IMR-90 (cell line): ENCODE measurements around the gene GABBR2. TPM values are rescaled to one million over a fixed set of nuclear protein-coding genes. Genes with fewer than 3 reads are reported as not detected.

Experiments used
- ATAC-seq: fragments of 200-7000 bp; cut with Tn5 transposase; 2 replicates; pipeline ENCODE4 v1.9.1; 2020; ENCODE audit warnings: low read depth, mild to moderate bottlenecking, moderate library complexity
- BruUV-seq: library from RNA; stranded (reverse); fragments of 400-500 nt; replicated peaks from 2 replicates; lab custom pipeline; 2021; lab: Mats Ljungman, UMichigan
- CTCF ChIA-PET: fragments of 300-600 bp; formaldehyde crosslinking; extraction: SDS; loops from one replicate; lab custom pipeline; 2021; ENCODE audit warnings: antibody characterized with exemption; lab: Yijun Ruan, JAX
- POLR2A ChIA-PET: fragments of 300-600 bp; sonication (Branson Sonifier 250); formaldehyde crosslinking; loops from one replicate; lab custom pipeline; 2022; ENCODE audit warnings: antibody characterized with exemption; ENCODE audit not compliant: unreplicated experiment; lab: Charles Lee
- DNase-seq: peaks from one replicate; pipeline ENCODE4 v3.0.0; 2013
- H2AFZ ChIP-seq: replicated peaks from 2 replicates; pipeline ENCODE3; 2013; ENCODE audit warnings: low read length, mild to moderate bottlenecking; ENCODE audit not compliant: poor library complexity
- H2AK5ac ChIP-seq: 2 replicates; pipeline ENCODE4 v1.6.1; 2013; ENCODE audit warnings: low read depth, low read length, inconsistent platforms
- H2AK9ac ChIP-seq: replicated peaks from 2 replicates; pipeline ENCODE3; 2013; ENCODE audit warnings: mild to moderate bottlenecking, low read depth, low read length, moderate library complexity; ENCODE audit not compliant: poor library complexity
- H2BK120ac ChIP-seq: 2 replicates; pipeline ENCODE4 v1.6.1; 2013; ENCODE audit warnings: low read depth, low read length, inconsistent platforms
- H2BK15ac ChIP-seq: 3 replicates; pipeline ENCODE4 v1.6.1; 2013; ENCODE audit warnings: low read depth, low read length, inconsistent platforms
- H2BK20ac ChIP-seq: 2 replicates; pipeline ENCODE4 v1.6.1; 2013; ENCODE audit warnings: low read depth, mild to moderate bottlenecking, inconsistent platforms, low read length, moderate library complexity
- H2BK5ac ChIP-seq: 2 replicates; pipeline ENCODE4 v1.6.1; 2013; ENCODE audit warnings: mild to moderate bottlenecking, low read depth, low read length, inconsistent platforms; ENCODE audit not compliant: poor library complexity, severe bottlenecking
- H3K14ac ChIP-seq: replicated peaks from 2 replicates; pipeline ENCODE4 v1.6.1; 2013; ENCODE audit warnings: low read depth, low read length, inconsistent platforms
- H3K18ac ChIP-seq: 2 replicates; pipeline ENCODE4 v1.6.1; 2013; ENCODE audit warnings: low read depth, low read length, control low read depth
- H3K23ac ChIP-seq: 2 replicates; pipeline ENCODE4 v1.6.1; 2013; ENCODE audit warnings: low read depth, low read length, inconsistent platforms
- H3K27ac ChIP-seq: 2 replicates; pipeline ENCODE4 v1.5.1; 2013; ENCODE audit warnings: mild to moderate bottlenecking, control low read depth, low read length; ENCODE audit not compliant: insufficient read depth
- H3K27me3 ChIP-seq: 2 replicates; pipeline ENCODE4 v1.6.1; 2013; ENCODE audit warnings: low read length; ENCODE audit not compliant: control insufficient read depth, insufficient read depth
- H3K36me3 ChIP-seq: 2 replicates; pipeline ENCODE4 v1.6.1; 2013; ENCODE audit warnings: low read length, mixed read lengths; ENCODE audit not compliant: control insufficient read depth, insufficient read depth
- H3K4ac ChIP-seq: 2 replicates; pipeline ENCODE4 v1.6.1; 2013; ENCODE audit warnings: low read depth, low read length, inconsistent platforms
- H3K4me1 ChIP-seq: 2 replicates; pipeline ENCODE4 v1.6.1; 2013; ENCODE audit warnings: low read length, mixed read lengths; ENCODE audit not compliant: control insufficient read depth, insufficient read depth
- H3K4me2 ChIP-seq: 2 replicates; pipeline ENCODE4 v1.6.1; 2013; ENCODE audit warnings: low read depth, mild to moderate bottlenecking, control low read depth, low read length, moderate library complexity
- H3K4me3 ChIP-seq: 2 replicates; pipeline ENCODE4 v1.5.1; 2013; ENCODE audit warnings: low read depth, mild to moderate bottlenecking, control low read depth, low read length, moderate library complexity; ENCODE audit not compliant: insufficient read depth
- H3K56ac ChIP-seq: 2 replicates; pipeline ENCODE4 v1.6.1; 2013; ENCODE audit warnings: low read length, inconsistent platforms; ENCODE audit not compliant: insufficient read depth; ENCODE audit errors: extremely low read depth
- H3K79me1 ChIP-seq, 2 experiments: 2 replicates each; pipeline ENCODE4 v1.6.1; 2013; ENCODE audit warnings: low read length in 2 of 2, inconsistent platforms in 1 of 2, low read depth in 1 of 2
- H3K9ac ChIP-seq: 2 replicates; pipeline ENCODE4 v1.6.1; 2013; ENCODE audit warnings: low read depth, low read length, control low read depth
- H3K9me1 ChIP-seq: 2 replicates; pipeline ENCODE4 v1.6.1; 2013; ENCODE audit warnings: low read length, inconsistent platforms; ENCODE audit not compliant: insufficient read depth
- H3K9me3 ChIP-seq: 2 replicates; pipeline ENCODE4 v1.6.1; 2013; ENCODE audit warnings: low read length; ENCODE audit not compliant: control insufficient read depth, insufficient read depth
- H4K20me1 ChIP-seq: 2 replicates; pipeline ENCODE4 v1.6.1; 2013; ENCODE audit warnings: low read length, inconsistent platforms; ENCODE audit not compliant: insufficient read depth
- H4K5ac ChIP-seq: 2 replicates; pipeline ENCODE4 v1.6.1; 2013; ENCODE audit warnings: mild to moderate bottlenecking, low read depth, low read length, control low read depth
- H4K8ac ChIP-seq, 2 experiments: 2 replicates each; pipeline ENCODE4 v1.6.1; 2013; ENCODE audit warnings: low read depth in 2 of 2, low read length in 2 of 2, control low read depth in 1 of 2, inconsistent platforms in 1 of 2
- H4K91ac ChIP-seq: 2 replicates; pipeline ENCODE4 v1.6.1; 2013; ENCODE audit warnings: low read depth, low read length, inconsistent platforms; ENCODE audit not compliant: insufficient read depth
- BHLHE40 ChIP-seq: fragments of 150-350 bp; IDR thresholded peaks from 2 replicates; pipeline ENCODE4 v1.6.1; 2016; ENCODE audit warnings: mild to moderate bottlenecking, low read depth, low read length
- CHD1 ChIP-seq: IDR thresholded peaks from 2 replicates; pipeline ENCODE4 v1.6.1; 2012; ENCODE audit warnings: low read depth, low read length, improper control_type of control experiment
- CTCF ChIP-seq: conservative IDR thresholded peaks from 2 replicates; pipeline ENCODE4 v1.5.1; 2012; ENCODE audit warnings: mild to moderate bottlenecking, low read depth, low read length, improper control_type of control experiment
- ELK1 ChIP-seq: fragments of 150-350 bp; IDR thresholded peaks from 2 replicates; pipeline ENCODE4 v1.6.1; 2016; ENCODE audit warnings: low read depth, mild to moderate bottlenecking, low read length, moderate library complexity, borderline replicate concordance
- FOS ChIP-seq: fragments of 150-350 bp; IDR thresholded peaks from 2 replicates; pipeline ENCODE4 v1.6.1; 2016; ENCODE audit warnings: low read depth, low read length
- MAFK ChIP-seq: IDR thresholded peaks from 2 replicates; pipeline ENCODE4 v1.6.1; 2012; ENCODE audit warnings: low read depth, low read length, improper control_type of control experiment
- MAZ ChIP-seq: IDR thresholded peaks from 2 replicates; pipeline ENCODE4 v1.6.1; 2012; ENCODE audit warnings: low read depth, mild to moderate bottlenecking, low read length, improper control_type of control experiment, moderate library complexity, borderline replicate concordance
- MXI1 ChIP-seq: IDR thresholded peaks from 2 replicates; pipeline ENCODE4 v1.6.1; 2012; ENCODE audit warnings: low read depth, mild to moderate bottlenecking, low read length, moderate library complexity, borderline replicate concordance
- NFE2L2 ChIP-seq: fragments of 150-350 bp; IDR thresholded peaks from 2 replicates; pipeline ENCODE4 v1.6.1; 2016; ENCODE audit warnings: low read depth, mild to moderate bottlenecking, low read length
- POLR2A ChIP-seq: IDR thresholded peaks from 2 replicates; pipeline ENCODE4 v1.6.1; 2012; ENCODE audit warnings: mild to moderate bottlenecking, low read depth, low read length
- RAD21 ChIP-seq: IDR thresholded peaks from 2 replicates; pipeline ENCODE4 v1.6.1; 2012; ENCODE audit warnings: low read length, improper control_type of control experiment
- RFX5 ChIP-seq: IDR thresholded peaks from 2 replicates; pipeline ENCODE4 v1.8.0; 2012; ENCODE audit warnings: low read depth, mild to moderate bottlenecking, low read length, moderate library complexity
- SMC3 ChIP-seq: fragments of 150-350 bp; IDR thresholded peaks from 2 replicates; pipeline ENCODE4 v1.6.1; 2016; ENCODE audit warnings: low read depth, mild to moderate bottlenecking, antibody characterized with exemption, low read length, moderate library complexity
- USF2 ChIP-seq: fragments of 150-350 bp; IDR thresholded peaks from 2 replicates; pipeline ENCODE4 v1.6.1; 2017; ENCODE audit warnings: mild to moderate bottlenecking, antibody characterized with exemption, low read length, low read depth
- WGBS, 2 experiments: methylation state at CpG; one replicate each; pipeline versions ENCODE4 v1.1.5 to v1.1.7; 2013; ENCODE audit warnings: missing lambda C conversion rate in 2 of 2; ENCODE audit not compliant: insufficient read length in 1 of 2; ENCODE audit errors: extremely low coverage in 2 of 2; 5-methylcytosine and 5-hydroxymethylcytosine counted together
- dilution Hi-C: fragments of 300-500 bp; cut with HindIII; formaldehyde crosslinking; loops from one replicate; pipeline ENCODE4 v1.14.3; 2018; ENCODE audit warnings: low sequenced_read_pairs; ENCODE audit not compliant: unreplicated experiment
- in situ Hi-C: fragments of 300-500 bp; cut with MboI; formaldehyde crosslinking; loops from 3 replicates; pipeline ENCODE4 v1.14.3; 2019; ENCODE audit warnings: low sequenced_read_pairs, inconsistent platforms, mixed read lengths
- intact Hi-C: fragments of 100-400 bp; cut with micrococcal nuclease; formaldehyde crosslinking; loops from 2 replicates; pipeline ENCODE4 v1.10.0; 2022
- polyA plus RNA-seq, 3 experiments: library from polyadenylated mRNA; depleted of rRNA; stranded (reverse); fragments of >200 nt; gene quantifications; 2 replicates each; pipeline ENCODE4 v1.2.3, GENCODE V29; 2012; ENCODE audit warnings: low replicate concordance in 1 of 3
- total RNA-seq: library from RNA; depleted of rRNA; stranded (reverse); fragments of >200 nt; gene quantifications from 2 replicates; pipeline ENCODE4 v1.2.3, GENCODE V29; 2012

Gene GABBR2
- total and polyA plus RNA-seq, 2 of the 4 experiments (the other 2 are of a cell fraction), result 14.2 to 20.3 TPM

- Histone ChIP-seq H4K8ac (no peak overlapping the region), H3K4me3 (no peak overlapping the region), H3K79me1 (peaks cover 6 to 51% of the 10 kb centered on the region in 2 experiments), H3K27me3 (no peaks in the 10 kb centered on the region), H4K5ac (no peak overlapping the region), H3K9me3 (no peaks in the 10 kb centered on the region), H2AFZ (no peak overlapping the region), H3K9ac (no peak overlapping the region), H4K91ac (no peak overlapping the region), H3K9me1 (peaks cover 19% of the 10 kb centered on the region), H2BK5ac (peak overlapping the region; percentile 36), H3K23ac (peak overlapping the region; percentile 56), H2BK20ac (no peak overlapping the region; the same call in 1 of the 2 replicates), H4K20me1 (no peaks in the 10 kb centered on the region), H3K27ac (no peak overlapping the region), H2AK5ac (no peak overlapping the region), H2BK120ac (no peak overlapping the region), H3K14ac (peak overlapping the region; percentile 69), H3K56ac (no peak overlapping the region; the same call in 1 of the 2 replicates), H2AK9ac (peak overlapping the region; percentile 58), H3K4me2 (no peak overlapping the region), H3K18ac (no peak overlapping the region), H3K4ac (peak overlapping the region; percentile 29; the same call in 1 of the 2 replicates), H3K36me3 (peaks cover 17% of the 10 kb centered on the region), H3K4me1 (peaks cover 6% of the 10 kb centered on the region), H2BK15ac (no peak overlapping the region)
- ChIA-PET POLR2A (no interaction called here), CTCF (interaction anchor here (0.6 to 1.2 kb wide), 3 partner anchors 14 to 319 kb away, joined by 3 read pairs; no protein-coding TSS in a partner anchor)
- dilution Hi-C loops, result no loop called here
- ATAC-seq (no peak), DNase-seq (no peak)
- 90% methylated on average over 2 of the region's 8 CpGs; no CpG with 5 or more reads in 1 of the 2 experiments for WGBS, 2 experiments
- intact Hi-C loops, result no loop called here
- in situ Hi-C loops, result no loop called here
- no TSS peak for BruUV-seq
- TF ChIP-seq CHD1 (no peak), NFE2L2 (no peak), POLR2A (no peak), RAD21 (no peak), ELK1 (no peak), MAFK (no peak), FOS (no peak), SMC3 (no peak), MXI1 (no peak), MAZ (no peak), BHLHE40 (no peak), RFX5 (no peak), CTCF (no peak), USF2 (no peak)
These were observed 467.1 kb downstream of the GABBR2 start for GRCh38 chr9:98241357-98242300.
